NT2/D1 (cell line): Measurements from ENCODE around the gene ZEB2.

ENCODE experiments used
- DNase-seq: peaks from one replicate; pipeline ENCODE4 v3.0.0-alpha.2; 2011; ENCODE audit warnings: low read depth, low spot score
- H3K27me3 ChIP-seq: 2 replicates; pipeline ENCODE4 v1.6.0; 2011; ENCODE audit warnings: mild to moderate bottlenecking; ENCODE audit not compliant: insufficient read length, insufficient read depth
- H3K36me3 ChIP-seq: 2 replicates; pipeline ENCODE4 v1.6.1; 2011; ENCODE audit warnings: mild to moderate bottlenecking, low read length, mixed read lengths; ENCODE audit not compliant: insufficient read depth, insufficient read length
- H3K4me1 ChIP-seq: 2 replicates; pipeline ENCODE4 v1.5.1; 2011; ENCODE audit not compliant: insufficient read depth, insufficient read length
- H3K4me3 ChIP-seq: 2 replicates; pipeline ENCODE4 v1.5.1; 2011; ENCODE audit warnings: low read depth; ENCODE audit not compliant: insufficient read length
- H3K9ac ChIP-seq: 2 replicates; pipeline ENCODE4 v1.6.0; 2011; ENCODE audit warnings: low read depth; ENCODE audit not compliant: insufficient read length
- H3K9me3 ChIP-seq: 2 replicates; pipeline ENCODE4 v1.5.1; 2011; ENCODE audit warnings: mild to moderate bottlenecking, low read length; ENCODE audit not compliant: insufficient read depth
- SUZ12 ChIP-seq: IDR thresholded peaks from 2 replicates; pipeline ENCODE4 v1.6.1; 2011; ENCODE audit not compliant: insufficient read length, insufficient read depth; ENCODE audit errors: extremely low read depth
- YY1 ChIP-seq: IDR thresholded peaks from 2 replicates; pipeline ENCODE4 v1.6.1; 2011; ENCODE audit not compliant: insufficient read length, insufficient read depth
- ZNF274 ChIP-seq: IDR thresholded peaks from 2 replicates; pipeline ENCODE4 v1.6.1; 2011; ENCODE audit warnings: mild to moderate bottlenecking, low read depth, low read length

The ZEB2 gene

DNA sequence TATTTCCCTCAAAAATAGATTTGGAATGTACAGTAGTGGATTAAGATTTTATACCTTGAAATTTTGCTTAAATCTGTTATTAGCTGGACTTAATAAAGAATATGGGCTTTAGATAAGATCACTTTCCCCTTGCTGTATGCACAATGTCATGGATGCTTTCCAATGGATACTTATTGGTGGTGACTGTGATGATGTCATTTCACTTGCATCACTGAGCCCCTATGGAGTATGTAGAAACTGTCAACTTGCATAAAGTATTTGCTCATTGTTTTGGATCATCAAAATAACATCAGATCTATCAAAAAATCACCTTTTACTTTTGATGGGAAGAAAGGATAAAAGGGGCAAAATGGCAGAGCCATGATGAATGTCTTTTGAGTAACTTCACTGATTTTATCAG, 112.7 kb downstream of the ZEB2 start:
- Histone ChIP-seq H3K4me1 (no peaks in the 10 kb centered on the region), H3K27me3 (no peaks in the 10 kb centered on the region), H3K9me3 (no peaks in the 10 kb centered on the region), H3K4me3 (no peak overlapping the region), H3K36me3 (peaks cover 30% of the 10 kb centered on the region), H3K9ac (no peak overlapping the region)
- no peak for DNase-seq
- TF ChIP-seq ZNF274 (no peak), YY1 (no peak), SUZ12 (no peak)

DNA sequence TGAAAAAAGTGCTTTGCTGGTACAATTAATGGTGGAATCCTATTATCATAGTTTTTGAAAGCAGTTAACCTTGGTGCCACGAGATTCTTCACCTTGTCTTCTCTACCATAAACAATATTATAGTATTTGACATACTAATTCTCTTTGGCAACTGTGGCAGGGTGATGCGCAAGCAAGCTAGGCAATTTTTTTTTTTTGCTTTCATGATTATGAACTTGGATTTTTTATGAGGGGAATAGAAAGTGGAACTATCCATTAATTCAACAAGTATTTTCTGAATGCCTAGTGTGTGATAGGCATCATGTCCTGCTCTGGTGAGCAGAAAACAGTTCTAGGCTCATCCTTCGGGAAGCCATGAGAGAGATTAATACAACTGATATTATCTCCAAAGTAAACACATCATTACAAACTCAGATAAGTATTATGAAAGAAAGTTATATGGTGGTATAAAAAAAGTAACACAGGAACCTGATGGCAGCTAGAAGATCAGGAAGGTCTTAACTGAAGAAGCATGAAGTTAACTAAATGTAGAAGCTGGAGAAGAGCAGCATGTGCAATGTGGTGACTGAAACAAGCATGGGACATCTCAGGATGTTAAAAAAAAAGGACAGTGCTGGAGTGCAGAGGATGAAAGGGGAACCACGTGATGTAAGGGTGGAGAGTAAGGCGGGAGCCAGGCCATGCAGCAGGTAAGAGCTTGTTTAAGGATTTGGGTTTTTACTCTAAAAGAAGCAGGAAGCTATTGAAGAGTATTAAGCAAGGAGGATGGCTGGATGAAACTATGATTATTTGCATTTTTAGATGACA, 113.7 kb downstream of the ZEB2 start:
- Histone ChIP-seq H3K9ac (no peak overlapping the region), H3K9me3 (no peaks in the 10 kb centered on the region), H3K4me3 (no peak overlapping the region), H3K36me3 (peaks cover 34% of the 10 kb centered on the region), H3K4me1 (no peaks in the 10 kb centered on the region), H3K27me3 (no peaks in the 10 kb centered on the region)
- no peak for TF ChIP-seq SUZ12
- TF ChIP-seq ZNF274 = no peak
- no peak for TF ChIP-seq YY1
- DNase-seq = no peak

DNA sequence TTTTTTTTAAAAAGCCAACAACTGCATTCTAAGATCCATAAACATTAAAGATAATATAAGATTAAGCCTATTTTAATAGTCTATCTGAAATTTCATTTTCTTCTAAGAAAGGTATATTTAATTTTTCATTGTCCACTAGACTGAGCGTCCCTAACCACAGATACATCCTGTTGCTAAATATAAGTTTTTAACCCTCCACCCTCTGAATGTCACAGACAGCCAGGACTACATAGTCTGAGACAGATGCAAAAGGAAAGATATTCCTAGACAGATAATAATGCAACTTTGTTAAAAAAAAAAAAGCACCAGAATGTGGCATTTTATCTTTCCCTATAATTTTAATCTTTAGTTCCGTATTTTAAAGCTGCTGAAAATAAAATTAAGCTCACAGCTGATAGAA, 114.6 kb downstream of the ZEB2 start:
- Histone ChIP-seq H3K4me3 (no peak overlapping the region), H3K4me1 (no peaks in the 10 kb centered on the region), H3K27me3 (no peaks in the 10 kb centered on the region), H3K36me3 (peaks cover 43% of the 10 kb centered on the region), H3K9me3 (no peaks in the 10 kb centered on the region), H3K9ac (no peak overlapping the region)
- TF ChIP-seq YY1 (no peak), SUZ12 (no peak), ZNF274 (no peak)
- DNase-seq = no peak

DNA sequence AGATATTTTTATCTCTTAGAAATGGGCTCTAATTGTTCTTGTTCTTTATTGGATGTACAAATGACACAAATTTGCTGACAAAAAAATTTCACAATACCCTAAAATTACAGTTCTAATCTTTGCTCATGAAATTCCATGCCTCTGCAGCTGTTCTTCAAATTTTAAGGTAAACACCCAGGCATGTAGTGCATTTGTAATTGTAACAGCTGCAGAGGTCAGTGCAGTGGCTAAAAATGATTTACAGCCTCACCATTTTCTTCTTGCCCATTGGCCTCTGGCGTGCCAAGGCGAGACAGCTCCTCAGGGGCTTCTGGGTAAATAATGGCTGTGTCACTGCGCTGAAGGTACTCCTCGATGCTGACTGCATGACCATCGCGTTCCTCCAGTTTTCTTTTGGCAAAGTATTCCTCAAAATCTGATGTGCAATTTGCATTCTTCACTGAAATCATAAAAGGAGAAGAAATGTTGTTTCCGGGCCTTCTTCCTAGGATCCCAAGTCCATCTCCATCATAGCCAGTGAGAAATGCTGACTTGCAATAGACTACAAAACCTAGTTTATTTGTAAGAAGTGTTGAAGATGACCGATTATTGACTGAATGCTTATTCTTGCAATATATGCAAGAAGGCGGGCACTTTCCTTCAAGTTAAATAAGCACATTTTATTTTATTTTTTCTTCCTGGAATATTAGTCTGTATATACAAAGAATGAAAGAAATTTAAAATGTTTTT, 115.2 kb downstream of the ZEB2 start:
- DNase-seq = no peak
- H3K4me1 ChIP-seq = no peaks in the 10 kb centered on the region
- H3K9ac ChIP-seq = no peak overlapping the region
- H3K27me3 ChIP-seq = no peaks in the 10 kb centered on the region
- TF ChIP-seq ZNF274 (no peak), YY1 (no peak), SUZ12 (no peak)
- no peak overlapping the region for H3K4me3 ChIP-seq
- no peaks in the 10 kb centered on the region for H3K9me3 ChIP-seq
- H3K36me3 ChIP-seq = peaks cover 48% of the 10 kb centered on the region

DNA sequence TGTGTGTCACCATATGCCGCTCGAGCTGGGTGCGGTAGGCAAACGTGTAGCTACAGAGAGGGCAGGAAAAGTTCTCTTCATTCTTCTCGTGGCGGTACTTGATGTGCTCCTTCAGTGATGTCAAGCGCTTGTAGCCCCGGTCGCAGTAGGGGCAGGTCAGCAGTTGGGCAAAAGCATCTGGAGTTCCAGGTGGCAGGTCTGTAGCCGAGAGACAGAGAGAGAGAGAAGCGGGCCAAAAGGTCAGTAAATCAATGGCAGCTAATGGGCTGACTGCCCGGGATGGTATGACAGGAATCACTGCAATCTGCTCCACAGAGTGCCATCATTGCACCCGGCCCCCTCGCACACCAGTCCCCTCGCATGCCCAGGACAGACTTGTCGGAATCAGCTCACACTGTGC, 116.0 kb downstream of the ZEB2 start:
- no peak for TF ChIP-seq ZNF274
- TF ChIP-seq YY1 = no peak
- TF ChIP-seq SUZ12 = no peak
- no peak overlapping the region for H3K9ac ChIP-seq
- H3K4me1 ChIP-seq = no peaks in the 10 kb centered on the region
- H3K27me3 ChIP-seq = no peaks in the 10 kb centered on the region
- H3K36me3 ChIP-seq = peaks cover 57% of the 10 kb centered on the region
- no peak overlapping the region for H3K4me3 ChIP-seq
- DNase-seq = no peak
- H3K9me3 ChIP-seq = no peaks in the 10 kb centered on the region

DNA sequence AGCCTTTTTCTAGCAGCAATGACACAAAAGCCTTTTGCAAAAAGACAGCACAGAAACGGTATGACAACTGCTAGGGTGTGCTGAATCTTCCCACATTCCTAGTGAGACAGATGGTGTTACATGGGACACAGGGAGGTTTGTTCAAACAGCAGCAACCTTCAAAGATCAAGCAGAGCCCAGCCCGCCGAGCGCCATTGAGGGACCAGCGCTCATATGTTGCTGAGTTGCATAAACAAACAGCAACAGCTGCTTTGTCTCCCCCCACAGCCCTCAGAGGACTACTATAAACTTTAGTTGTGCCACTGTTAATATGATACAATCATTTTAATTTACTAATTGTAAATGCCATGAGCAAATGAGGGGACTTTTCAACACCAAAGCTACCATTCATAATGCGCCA, 117.7 kb downstream of the ZEB2 start:
- H3K4me1 ChIP-seq = no peaks in the 10 kb centered on the region
- DNase-seq = no peak

DNA sequence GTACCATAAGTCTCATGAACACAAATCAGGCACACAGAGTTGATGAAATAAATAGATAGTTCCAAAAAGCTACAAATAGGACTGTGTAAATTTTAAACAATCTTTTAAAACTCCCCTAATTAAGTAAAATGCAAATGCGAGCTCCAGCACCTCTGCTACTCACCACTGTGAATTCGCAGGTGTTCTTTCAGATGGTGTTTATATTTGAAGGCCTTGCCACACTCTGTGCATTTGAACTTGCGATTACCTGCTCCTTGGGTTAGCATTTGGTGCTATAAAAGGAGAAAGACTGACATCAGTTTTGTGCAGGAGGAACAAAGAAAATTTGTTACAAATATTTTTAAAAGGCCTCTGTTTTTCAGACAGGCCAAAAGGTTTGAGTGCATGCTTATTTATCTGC, 118.9 kb downstream of the ZEB2 start:
- TF ChIP-seq YY1 (no peak), SUZ12 (no peak), ZNF274 (no peak)
- no peak overlapping the region for H3K9ac ChIP-seq
- DNase-seq = no peak
- H3K9me3 ChIP-seq = no peaks in the 10 kb centered on the region
- H3K36me3 ChIP-seq = peaks cover 79% of the 10 kb centered on the region
- no peaks in the 10 kb centered on the region for H3K4me1 ChIP-seq
- no peaks in the 10 kb centered on the region for H3K27me3 ChIP-seq
- H3K4me3 ChIP-seq = no peak overlapping the region

More for the DNA sequence above, 117.7 kb downstream of the ZEB2 start:
- TF ChIP-seq SUZ12 = no peak
- TF ChIP-seq ZNF274 = no peak
- TF ChIP-seq YY1 = no peak
- no peaks in the 10 kb centered on the region for H3K9me3 ChIP-seq
- H3K4me3 ChIP-seq = no peak overlapping the region
- H3K9ac ChIP-seq = no peak overlapping the region
- H3K27me3 ChIP-seq = no peaks in the 10 kb centered on the region
- H3K36me3 ChIP-seq = peaks cover 68% of the 10 kb centered on the region
